Upper lobe of right lung (tissue), 1 donor: ENCODE results near the gene TPX2. TPM values are rescaled to one million over a fixed set of nuclear protein-coding genes. Genes with fewer than 3 reads are reported as not detected.
"Not testable (repeated sequence)": the region's sequence is repeated elsewhere in the genome, so short reads cannot be mapped to it uniquely, and the experiment has no call there.

Experiments
- ATAC-seq: fragments of 200-7000 bp; cut with Tn5 transposase; one replicate; pipeline ENCODE4 v1.9.1; 2020; ENCODE audit warnings: mild to moderate bottlenecking, moderate library complexity
- DNase-seq: peaks from one replicate; pipeline ENCODE4 v3.0.0-alpha.2; 2020
- H3K27ac ChIP-seq: fragments of 200-600 bp; one replicate; pipeline ENCODE4 v1.8.0; 2022
- H3K27me3 ChIP-seq: fragments of 200-600 bp; one replicate; pipeline ENCODE4 v1.8.0; 2022; ENCODE audit warnings: mild to moderate bottlenecking
- H3K36me3 ChIP-seq: fragments of 200-600 bp; one replicate; pipeline ENCODE4 v1.8.0; 2022
- H3K4me1 ChIP-seq: fragments of 200-600 bp; one replicate; pipeline ENCODE4 v1.8.0; 2022
- H3K4me3 ChIP-seq: fragments of 200-600 bp; one replicate; pipeline ENCODE4 v1.8.0; 2022; ENCODE audit warnings: mild to moderate bottlenecking
- H3K9me3 ChIP-seq: fragments of 200-600 bp; one replicate; pipeline ENCODE4 v1.8.0; 2022
- CTCF ChIP-seq: fragments of 200-600 bp; IDR thresholded peaks from one replicate; pipeline ENCODE4 v1.8.0; 2022; ENCODE audit warnings: antibody characterized with exemption
- intact Hi-C: fragments of 100-400 bp; cut with DNase I; formaldehyde crosslinking; loops from one replicate; pipeline ENCODE4 v1.11.0; 2022
- total RNA-seq: library from RNA; stranded (reverse); fragmentation: NEBNext Ultra II Directional; extraction: Animal tissue kit (Norgen Biotek cat#: 25700); gene quantifications from one replicate; pipeline ENCODE4 v1.2.1, GENCODE V29; 2021
- donor health status: DM: no; HTN: yes; CAD: no; lungs with severe emphysema.

TPX2 gene
- total RNA-seq, 1 donor from 2014 or later, result 1.6 TPM

- no peak overlapping the region for H3K27ac ChIP-seq
- no peak for TF ChIP-seq CTCF
- ATAC-seq (no peak), DNase-seq (peak; percentile 44)
- no peak overlapping the region for H3K4me3 ChIP-seq
- H3K27me3 ChIP-seq, result no peaks in the 10 kb centered on the region
- peaks cover 4% of the 10 kb centered on the region for H3K4me1 ChIP-seq
- H3K9me3 ChIP-seq, result no peaks in the 10 kb centered on the region
- no peaks in the 10 kb centered on the region for H3K36me3 ChIP-seq
- intact Hi-C loops, result no loop called here
Measured at GRCh38 chr20:31824554-31825313, 85.6 kb downstream of the TPX2 start.

GRCh38 chr20:31826074-31826473, 87.0 kb downstream of the TPX2 start:
- H3K4me1 ChIP-seq, result peaks cover 4% of the 10 kb centered on the region
- no peaks in the 10 kb centered on the region for H3K9me3 ChIP-seq
- intact Hi-C loops, result no loop called here
- no peak overlapping the region for H3K4me3 ChIP-seq
- no peak for ATAC-seq
- no peak overlapping the region for H3K27ac ChIP-seq
- DNase-seq, result peak; percentile 9
- no peaks in the 10 kb centered on the region for H3K36me3 ChIP-seq
- H3K27me3 ChIP-seq, result no peaks in the 10 kb centered on the region
- TF ChIP-seq CTCF, result no peak

- Histone ChIP-seq H3K27ac (no peak overlapping the region), H3K4me3 (no peak overlapping the region), H3K36me3 (no peaks in the 10 kb centered on the region), H3K27me3 (no peaks in the 10 kb centered on the region), H3K9me3 (no peaks in the 10 kb centered on the region), H3K4me1 (peaks cover 4% of the 10 kb centered on the region)
- TF ChIP-seq CTCF, result no peak
- peak; percentile 4 for ATAC-seq
- peak; percentile 26 for DNase-seq
- intact Hi-C loops, result no loop called here
Measured at GRCh38 chr20:31827059-31827458, 88.0 kb downstream of the TPX2 start.

GRCh38 chr20:31828016-31828415, 88.9 kb downstream of the TPX2 start:
- H3K36me3 ChIP-seq, intact Hi-C loops, ATAC-seq, H3K27me3 ChIP-seq, H3K27ac ChIP-seq, H3K9me3 ChIP-seq, H3K4me1 ChIP-seq, H3K4me3 ChIP-seq: not testable (repeated sequence)
- DNase-seq, result peak; percentile 37

GRCh38 chr20:31829731-31830130, 90.6 kb downstream of the TPX2 start:
- Histone ChIP-seq H3K9me3 (no peaks in the 10 kb centered on the region), H3K36me3 (no peaks in the 10 kb centered on the region), H3K27ac (no peak overlapping the region), H3K27me3 (no peaks in the 10 kb centered on the region), H3K4me3 (no peak overlapping the region), H3K4me1 (no peaks in the 10 kb centered on the region)
- ATAC-seq (no peak), DNase-seq (no peak)
- intact Hi-C loops, result no loop called here
- no peak for TF ChIP-seq CTCF

- ATAC-seq, result no peak
- no peaks in the 10 kb centered on the region for H3K4me1 ChIP-seq
- DNase-seq, result no peak
- no peaks in the 10 kb centered on the region for H3K9me3 ChIP-seq
- H3K4me3 ChIP-seq, result no peak overlapping the region
- no peak for TF ChIP-seq CTCF
- H3K27ac ChIP-seq, result no peak overlapping the region
- no peaks in the 10 kb centered on the region for H3K27me3 ChIP-seq
- no peaks in the 10 kb centered on the region for H3K36me3 ChIP-seq
- intact Hi-C loops, result no loop called here
Measured at GRCh38 chr20:31830406-31830981, 91.4 kb downstream of the TPX2 start.
